ENCODE measurements around the gene FMO3.

Gene FMO3

DNA sequence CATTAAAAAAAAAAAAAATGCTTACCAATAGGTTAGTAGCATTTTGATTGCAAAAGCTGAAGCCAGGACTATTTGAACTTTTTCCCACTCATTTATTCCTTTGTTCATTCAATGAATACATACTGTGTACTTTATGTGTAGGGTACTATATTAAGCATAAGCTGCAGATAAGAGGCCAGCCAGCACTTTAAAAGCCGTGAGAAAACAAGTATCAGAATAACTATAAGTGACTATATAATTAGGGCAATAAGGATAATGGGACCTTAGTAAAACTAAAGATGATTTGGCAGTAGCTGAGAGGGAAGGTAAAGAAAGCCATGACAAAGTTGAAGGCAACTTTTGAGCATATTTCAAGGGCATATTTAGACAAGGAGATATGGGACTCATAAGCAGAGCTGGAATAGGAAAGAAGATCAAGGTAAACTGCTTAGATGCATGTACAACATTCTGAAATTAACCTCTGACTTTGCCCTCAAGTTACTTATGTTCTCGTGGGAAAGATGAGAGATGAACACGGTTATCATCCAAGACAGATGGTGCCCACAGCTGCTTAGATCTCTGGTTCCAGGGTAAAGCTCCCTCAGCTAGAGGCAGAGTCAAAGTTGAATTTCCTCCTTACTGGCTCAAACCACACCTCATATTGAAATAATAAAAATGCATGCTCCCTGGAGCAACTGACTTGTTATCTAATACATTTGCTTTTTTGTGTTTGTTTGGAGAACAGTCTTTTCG is 50.4 kb downstream of the FMO3 start:
- peak overlapping the region; percentile 32; the same call in 1 of the 2 replicates for H3K27ac ChIP-seq
- TF ChIP-seq, protein P1, sequence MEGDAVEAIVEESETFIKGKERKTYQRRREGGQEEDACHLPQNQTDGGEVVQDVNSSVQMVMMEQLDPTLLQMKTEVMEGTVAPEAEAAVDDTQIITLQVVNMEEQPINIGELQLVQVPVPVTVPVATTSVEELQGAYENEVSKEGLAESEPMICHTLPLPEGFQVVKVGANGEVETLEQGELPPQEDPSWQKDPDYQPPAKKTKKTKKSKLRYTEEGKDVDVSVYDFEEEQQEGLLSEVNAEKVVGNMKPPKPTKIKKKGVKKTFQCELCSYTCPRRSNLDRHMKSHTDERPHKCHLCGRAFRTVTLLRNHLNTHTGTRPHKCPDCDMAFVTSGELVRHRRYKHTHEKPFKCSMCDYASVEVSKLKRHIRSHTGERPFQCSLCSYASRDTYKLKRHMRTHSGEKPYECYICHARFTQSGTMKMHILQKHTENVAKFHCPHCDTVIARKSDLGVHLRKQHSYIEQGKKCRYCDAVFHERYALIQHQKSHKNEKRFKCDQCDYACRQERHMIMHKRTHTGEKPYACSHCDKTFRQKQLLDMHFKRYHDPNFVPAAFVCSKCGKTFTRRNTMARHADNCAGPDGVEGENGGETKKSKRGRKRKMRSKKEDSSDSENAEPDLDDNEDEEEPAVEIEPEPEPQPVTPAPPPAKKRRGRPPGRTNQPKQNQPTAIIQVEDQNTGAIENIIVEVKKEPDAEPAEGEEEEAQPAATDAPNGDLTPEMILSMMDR (conservative IDR thresholded peaks at IDR 0.05) = no peak
- TF ChIP-seq ZFX (IDR thresholded peaks at IDR 0.05) = no peak

DNA sequence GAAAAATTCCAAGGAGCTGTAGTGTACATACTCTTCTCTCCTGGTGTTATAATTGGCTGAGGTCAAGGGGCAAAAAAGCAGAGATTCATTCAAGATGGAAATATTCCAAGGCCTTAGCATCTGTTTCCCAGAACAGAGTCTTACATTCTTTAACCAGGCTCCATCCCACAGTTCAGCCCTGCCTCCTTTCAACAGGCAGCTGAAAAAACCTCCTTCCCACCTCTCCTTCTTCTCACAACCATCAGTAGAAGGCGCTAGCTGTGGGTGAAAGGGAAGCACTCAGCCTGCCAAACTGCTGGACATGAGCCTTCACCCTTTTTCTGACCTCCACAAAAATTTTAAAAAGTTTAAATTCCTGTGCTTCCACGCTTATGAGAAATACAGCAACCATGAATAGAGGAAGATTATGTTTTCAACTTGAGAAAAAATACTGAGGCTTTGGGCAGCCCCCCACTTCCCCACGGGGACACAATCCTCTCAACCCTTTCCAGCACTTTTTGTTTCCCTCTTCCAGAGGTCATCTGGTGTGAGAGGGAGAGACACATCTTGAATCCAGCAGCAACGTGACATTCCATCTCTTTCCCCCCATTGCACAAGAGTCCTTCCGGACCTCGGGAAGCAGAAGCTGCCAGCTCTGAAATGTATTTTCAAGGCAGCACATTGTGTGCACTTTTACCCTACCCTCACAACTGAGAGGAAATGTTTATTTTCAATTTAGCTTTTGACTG is 51.1 kb downstream of the FMO3 start:
- H3K27ac ChIP-seq = peak overlapping the region; percentile 52; the same call in 1 of the 2 replicates
- no peak for TF ChIP-seq ZFX (IDR thresholded peaks at IDR 0.05)
- TF ChIP-seq, protein P1 (conservative IDR thresholded peaks at IDR 0.05) = peak; percentile 34

DNA sequence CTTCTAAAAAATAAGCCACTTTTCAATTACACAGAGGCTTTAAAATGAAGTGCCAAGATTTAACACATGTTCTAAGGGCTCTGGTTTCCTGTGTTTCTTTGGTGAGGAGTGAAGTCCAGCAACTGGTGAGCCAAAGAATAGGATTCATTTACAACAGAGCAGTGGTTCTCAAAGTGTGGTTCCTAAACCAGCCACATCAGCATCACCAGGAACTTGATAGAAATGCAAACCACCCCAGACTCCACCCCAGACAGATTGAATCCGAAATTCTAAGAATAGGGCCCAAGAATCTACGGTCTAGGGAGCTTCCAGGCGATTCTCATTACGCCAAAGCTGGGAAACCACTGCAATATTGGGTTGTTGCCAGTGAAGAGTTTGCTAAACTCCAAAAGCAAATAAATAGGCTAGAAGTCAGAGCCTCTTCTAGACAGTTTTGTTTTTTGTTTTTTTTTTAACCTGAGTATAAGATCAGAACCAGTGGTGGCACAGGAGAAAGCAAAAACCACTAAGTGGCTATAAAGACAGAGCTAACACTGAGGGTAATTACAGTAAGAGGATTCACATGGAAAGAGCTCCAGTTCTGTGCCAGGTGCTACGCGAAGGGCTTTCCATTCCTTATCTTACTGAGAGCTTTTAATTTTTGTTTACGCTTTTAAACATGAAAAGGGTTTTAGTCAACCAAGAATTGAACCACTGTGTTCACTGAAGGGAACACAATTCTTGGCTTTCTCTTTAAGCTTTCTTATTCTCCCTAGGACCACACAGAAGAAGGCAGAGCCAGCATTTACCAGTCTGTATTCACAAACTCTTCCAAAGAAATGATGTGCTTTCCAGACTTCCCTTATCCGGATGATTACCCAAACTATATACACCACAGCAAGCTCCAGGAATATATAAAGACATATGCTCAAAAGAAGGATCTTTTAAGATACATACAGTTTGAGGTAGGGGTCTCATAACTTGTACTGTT is 52.0 kb downstream of the FMO3 start:
- TF ChIP-seq, protein P1 (conservative IDR thresholded peaks at IDR 0.05) = no peak
- no peak for TF ChIP-seq ZFX (IDR thresholded peaks at IDR 0.05)
- H3K27ac ChIP-seq = peak overlapping the region; percentile 52; the same call in 1 of the 2 replicates

DNA sequence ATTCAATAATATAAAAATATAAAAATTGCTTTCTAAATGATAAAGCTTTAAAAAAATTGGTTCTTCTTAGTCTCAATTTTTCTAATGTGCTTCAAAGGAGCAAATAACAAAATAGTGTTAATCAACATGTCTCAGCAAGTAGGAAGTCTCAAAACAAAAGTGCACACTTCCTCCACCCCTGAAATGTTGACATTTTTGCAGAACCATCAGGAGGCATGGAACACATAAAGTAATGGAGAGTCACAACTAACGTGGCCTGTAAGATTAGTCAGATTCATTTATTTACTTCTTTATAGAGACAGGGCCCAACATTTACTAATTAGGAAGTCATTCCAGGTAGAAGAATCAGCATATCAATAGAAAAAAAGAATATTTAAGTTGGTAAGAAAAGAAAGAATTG is 59.5 kb downstream of the FMO3 start:
- H3K27ac ChIP-seq = no peak overlapping the region
- TF ChIP-seq, protein P1 (conservative IDR thresholded peaks at IDR 0.05) = no peak
- no peak for TF ChIP-seq ZFX (IDR thresholded peaks at IDR 0.05)

DNA sequence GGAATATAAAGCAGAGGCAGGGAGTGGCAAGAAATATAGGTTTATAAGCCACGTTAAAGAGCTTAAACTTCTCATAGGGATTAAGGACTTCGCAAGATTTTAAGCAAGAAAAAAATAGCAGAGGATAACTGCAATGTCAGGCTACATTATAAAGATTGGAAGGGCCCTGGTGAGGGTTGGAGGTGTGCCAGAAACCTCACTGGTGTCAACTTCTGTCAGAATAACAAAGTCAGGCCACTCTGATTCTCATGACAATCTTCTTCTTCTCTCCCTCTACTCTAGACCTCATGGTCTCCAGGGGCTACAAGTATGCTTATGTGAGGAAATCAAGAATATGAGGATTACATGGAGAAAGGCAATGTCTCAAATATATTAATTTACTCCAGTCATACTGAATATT is 61.8 kb downstream of the FMO3 start:
- no peak overlapping the region for H3K27ac ChIP-seq
- TF ChIP-seq, protein P1 (conservative IDR thresholded peaks at IDR 0.05) = no peak
- no peak for TF ChIP-seq ZFX (IDR thresholded peaks at IDR 0.05)

DNA sequence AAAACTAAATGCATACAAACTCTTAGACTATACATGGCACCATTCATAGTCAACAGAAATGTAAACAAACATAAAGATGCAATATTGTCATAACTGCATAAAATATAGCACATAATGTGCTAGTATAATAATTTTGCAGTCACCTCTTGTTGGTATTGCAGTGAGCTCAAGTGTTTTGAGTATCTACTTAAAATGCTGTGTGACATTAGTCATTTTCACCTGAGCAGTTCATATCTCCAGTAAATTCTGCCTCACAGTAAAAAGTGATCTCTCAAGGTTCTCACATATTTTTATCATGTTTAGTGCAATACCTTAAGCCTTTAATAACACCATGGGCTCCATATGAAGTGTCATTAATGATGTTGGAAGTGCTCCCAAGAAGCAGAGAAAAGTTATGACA is 64.8 kb downstream of the FMO3 start:
- TF ChIP-seq ZFX (IDR thresholded peaks at IDR 0.05) = no peak
- TF ChIP-seq, protein P1 (conservative IDR thresholded peaks at IDR 0.05) = no peak
- H3K27ac ChIP-seq = no peak overlapping the region

Data from C4-2B (cell line).